Stimulated activated CD4-positive, alpha-beta T cell treated with anti-CD3 and anti-CD28 coated beads, Interleukin-15, amount 100 ng/mL, for 48 hours (primary cell): Measurements from ENCODE around the gene COQ10B.
"Not testable (repeated sequence)": the region's sequence is repeated elsewhere in the genome, so short reads cannot be mapped to it uniquely, and the experiment has no call there.

ENCODE experiments used
- DNase-seq, 2 donors: peaks; one replicate each; pipeline ENCODE4 v3.0.0-alpha.2; 2020; ENCODE audit warnings: low read depth in 2 of 2

The COQ10B gene

DNA sequence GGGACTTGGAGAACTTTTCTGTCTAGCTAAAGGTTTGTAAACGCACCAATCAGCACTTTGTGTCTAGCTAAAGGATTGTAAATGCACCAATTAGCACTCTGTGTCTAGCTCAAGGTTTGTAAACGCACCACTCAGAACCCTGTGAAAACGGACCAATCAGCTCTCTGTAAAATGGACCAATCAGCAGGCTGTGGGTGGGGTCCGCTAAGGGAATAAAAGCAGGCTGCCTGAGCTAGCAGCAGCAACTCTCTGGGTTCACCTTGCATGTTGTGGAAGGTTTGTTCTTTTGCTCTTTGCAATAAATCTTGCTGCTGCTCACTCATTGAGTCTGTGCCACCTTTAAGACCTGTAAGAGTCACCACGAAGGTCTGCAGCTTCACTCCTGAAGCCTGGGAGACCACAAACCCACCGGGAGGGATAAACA is 2.4 kb upstream of the COQ10B start:
- not testable (repeated sequence) for DNase-seq

GRCh38 chr2:197452754-197453122 is 614 bp upstream of the COQ10B start:
- no peak for DNase-seq

DNA sequence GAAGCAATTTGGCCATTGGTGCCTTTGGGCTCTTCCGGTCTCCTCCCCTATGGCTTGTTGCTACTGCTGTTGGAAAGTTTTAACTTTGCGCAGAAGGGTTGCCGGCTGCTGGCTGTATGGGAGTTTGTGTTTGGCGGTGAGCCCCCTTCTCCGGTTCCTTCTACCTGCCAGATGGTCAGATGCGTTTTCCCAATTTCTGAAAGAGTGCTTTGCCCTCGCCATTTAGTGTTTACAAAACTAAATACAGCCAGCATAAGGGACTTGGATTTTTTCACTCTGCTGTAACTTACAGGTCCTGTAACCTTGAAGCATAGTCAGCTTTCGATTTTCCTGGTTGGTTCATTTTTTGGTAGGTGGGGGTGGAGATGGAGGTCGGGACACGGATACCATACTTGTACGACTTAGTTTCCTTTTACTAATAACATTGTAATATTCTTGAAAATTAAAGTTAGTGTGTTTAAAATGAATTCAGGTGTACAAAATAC is 604 bp downstream of the COQ10B start:
- no peak for DNase-seq

DNA sequence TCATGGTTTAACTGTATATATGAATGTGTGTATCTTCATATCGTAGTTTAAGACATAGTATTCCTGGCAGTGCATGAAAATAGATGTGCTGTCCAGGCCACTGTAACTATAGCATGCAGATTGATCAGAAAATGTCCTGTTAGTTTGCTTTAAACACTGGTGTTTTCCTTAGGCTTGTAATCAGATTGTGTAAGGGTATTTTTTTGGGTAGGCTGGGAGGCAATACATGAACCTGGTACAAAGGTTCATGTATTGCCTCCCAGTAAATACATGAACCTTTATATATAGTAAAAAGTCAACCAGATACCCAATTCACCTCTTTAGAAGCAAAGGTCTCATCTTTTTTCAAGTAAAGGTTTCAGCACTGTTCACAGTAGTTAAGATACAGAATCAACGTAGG is 1.6 kb downstream of the COQ10B start:
- no peak for DNase-seq

DNA sequence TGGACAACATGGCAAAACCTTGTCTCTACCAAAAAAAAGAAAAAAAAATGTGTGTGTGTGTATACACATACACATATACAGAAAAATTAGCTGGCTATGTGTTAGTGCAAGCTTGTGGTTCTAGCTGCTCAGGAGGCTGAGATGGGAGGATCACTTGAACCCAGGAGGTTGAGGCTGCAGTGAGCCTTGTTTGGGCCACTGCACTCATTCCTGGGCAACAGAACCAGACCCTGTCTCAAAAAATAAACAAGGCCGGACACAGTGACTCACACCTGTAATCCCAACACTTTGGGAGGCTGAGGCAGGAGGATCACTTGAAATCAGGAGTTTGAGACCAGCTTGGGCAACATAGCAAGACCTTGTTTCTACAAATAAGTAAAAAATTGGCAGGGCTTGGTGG is 2.1 kb downstream of the COQ10B start:
- DNase-seq = no peak

DNA sequence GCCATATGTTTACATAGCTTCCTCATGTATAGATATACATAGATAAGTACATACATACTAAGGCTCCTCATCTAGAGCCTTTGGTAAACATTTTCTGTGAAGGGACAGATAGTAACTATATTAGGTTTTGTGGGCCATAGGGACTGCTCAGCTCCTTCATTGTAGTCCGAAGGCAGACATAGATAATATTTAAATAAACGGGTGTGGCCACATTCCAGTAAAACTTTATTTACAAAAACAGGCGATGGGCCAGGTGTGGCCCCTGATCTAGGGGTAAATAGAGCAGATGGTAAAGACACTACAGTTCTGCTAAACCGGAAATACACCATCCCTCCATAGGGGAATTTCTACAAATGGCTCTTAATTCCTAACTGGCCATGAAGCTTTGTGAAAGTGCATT is 7.3 kb downstream of the COQ10B start:
- DNase-seq = no peak

DNA sequence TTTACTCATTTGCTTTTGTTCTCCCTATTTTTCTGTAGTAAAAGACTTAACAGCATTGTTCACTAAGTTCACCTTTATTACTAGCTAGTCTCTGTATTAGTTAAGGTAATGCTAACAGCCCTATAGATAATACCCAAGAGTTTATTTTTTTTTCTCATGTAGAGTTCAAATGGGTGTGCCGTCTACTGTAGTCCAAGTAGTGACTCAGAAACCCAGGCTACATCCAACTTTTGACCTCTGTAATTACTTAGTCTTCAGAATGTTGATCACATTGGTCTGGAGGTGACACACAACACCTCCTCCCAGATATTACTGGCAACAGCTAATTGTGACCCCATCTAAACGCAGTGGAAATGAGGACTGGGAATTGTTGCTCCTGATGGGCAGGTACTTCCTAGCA is 7.7 kb downstream of the COQ10B start:
- DNase-seq = no peak

GRCh38 chr2:197464175-197464574 is 10.8 kb downstream of the COQ10B start:
- no peak for DNase-seq

GRCh38 chr2:197472166-197472565 is 18.8 kb downstream of the COQ10B start:
- DNase-seq = no peak

DNA sequence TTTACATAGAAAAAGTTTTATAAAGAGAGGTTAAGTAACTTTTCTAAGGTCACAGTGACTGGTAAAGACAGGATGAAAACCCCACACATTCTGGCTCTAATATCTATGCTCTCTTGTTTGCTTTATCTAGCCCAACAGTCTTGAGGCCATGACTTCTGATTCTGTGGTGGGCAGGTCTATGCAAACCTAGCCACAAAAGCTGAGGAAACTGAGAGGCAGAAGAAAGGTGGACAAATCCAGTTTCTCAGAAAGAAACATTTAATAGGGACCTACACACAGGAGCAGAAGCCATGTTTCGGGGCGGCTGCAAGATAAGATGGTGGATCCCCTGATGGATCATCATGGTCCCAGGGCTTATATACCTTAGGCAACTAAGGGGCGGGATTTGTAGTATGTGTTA is 24.4 kb downstream of the COQ10B start:
- DNase-seq = no peak

DNA sequence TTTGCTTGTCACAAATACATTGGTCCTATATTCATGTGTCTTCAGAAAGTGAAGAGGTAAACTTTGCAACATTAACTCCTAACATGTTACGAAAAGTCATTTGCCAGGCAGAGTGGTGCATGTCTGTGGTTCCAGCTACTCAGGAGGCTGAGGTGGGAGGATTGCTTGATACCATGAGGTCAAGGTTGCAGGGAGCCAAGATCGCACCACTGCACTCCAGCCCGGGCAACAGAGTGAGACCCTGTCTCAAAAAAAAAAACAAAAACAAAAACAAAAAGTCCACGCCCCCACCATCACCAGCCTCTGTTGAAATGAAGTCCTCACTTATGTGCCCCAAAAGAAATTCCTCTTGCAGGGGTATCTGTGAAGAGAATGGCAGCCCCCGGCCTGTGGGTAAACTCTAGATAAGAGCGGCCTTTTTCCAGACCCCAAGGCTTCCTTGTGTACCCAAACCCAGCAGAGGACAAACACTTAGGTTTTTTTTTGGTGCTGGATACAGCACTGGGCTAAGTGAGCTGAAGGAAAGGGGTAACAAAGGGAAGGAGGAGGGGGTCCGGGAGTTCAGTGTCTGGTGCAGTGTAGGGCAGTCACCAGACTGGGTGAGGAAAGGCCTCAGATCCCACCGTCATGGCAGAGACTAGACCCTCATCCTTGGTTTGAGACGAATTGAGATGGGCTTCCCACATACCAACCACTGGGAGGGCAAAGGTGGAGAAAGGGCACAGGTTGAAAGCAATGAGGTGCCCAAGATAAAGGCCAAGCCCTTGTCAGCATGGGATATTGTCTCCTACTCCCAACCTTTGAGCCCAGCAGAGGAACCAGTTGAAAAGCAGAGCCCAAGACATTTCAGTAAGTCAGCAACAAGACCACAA is 27.0 kb downstream of the COQ10B start:
- DNase-seq = no peak

- DNase-seq = not testable (repeated sequence)
These were observed 30.9 kb downstream of the COQ10B start for GRCh38 chr2:197484248-197484647.

DNA sequence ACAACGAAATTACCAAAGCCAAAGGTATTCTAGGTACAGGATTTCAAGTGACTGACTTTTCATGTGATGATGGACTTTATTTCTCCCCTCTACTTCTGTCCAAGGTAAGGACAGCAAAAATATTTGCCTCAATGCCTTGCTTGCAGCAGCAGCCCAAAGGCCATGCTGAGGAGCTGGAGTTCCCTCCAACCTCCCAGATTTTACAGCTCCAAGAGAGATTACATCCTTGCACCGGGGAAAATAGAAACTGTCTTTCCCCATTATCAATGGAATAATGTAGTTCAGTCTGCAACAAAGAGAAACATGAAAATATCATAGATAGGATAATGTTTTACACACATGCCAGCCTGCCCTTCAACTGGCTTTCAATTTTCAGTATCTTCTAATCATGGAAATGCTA is 32.8 kb downstream of the COQ10B start:
- no peak for DNase-seq

DNA sequence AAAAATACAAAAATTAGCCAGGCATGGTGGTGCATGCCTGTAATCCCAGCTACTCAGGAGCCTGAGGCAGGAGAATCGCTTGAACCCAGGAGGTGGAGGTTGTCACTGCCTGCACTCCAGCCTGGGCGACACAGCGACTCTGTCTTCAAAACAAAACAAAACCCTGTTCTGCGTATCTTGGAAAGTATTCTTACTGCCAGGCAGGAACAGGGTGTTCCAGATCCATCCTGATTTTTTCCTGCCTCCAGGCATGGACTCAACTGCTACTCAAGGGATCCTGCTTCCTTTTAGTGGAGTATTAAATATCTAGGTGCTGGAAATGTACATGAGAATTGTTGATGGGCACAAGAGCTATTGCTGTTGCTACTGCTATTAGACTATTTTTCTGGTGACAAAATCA is 34.0 kb downstream of the COQ10B start:
- DNase-seq = no peak

DNA sequence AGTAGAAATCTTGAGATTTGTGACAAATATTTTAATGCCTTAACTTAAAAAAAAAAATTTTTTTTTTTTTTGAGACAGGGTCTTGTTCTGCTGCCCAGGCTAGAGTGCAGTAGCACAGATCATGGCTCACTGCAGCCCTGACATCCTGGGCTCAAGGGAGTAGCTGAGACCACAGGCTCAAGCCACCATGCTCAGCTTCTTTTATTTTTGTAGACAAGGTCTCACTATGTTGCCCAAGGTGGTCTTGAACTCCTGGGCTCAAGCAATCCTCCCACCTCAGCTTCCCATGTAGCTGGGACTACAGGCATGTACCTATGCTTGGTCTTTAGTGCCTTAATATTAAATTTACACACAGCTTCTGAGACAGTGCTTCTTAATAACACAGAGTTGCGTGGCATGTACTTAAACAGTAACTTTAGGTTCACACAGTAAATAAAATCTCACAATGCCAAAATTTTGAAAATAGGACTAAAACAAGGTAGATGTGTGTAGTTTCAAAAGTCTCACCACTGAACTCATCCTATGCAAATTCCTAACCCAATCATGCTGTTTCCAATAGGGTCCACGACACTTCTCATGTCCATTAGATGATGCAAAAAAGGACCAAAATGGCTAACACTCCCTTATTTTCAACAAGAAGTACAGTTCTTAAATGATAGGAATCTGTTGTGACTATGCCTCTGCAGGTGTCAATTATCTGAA is 42.2 kb downstream of the COQ10B start:
- DNase-seq = no peak

GRCh38 chr2:197496695-197497094 is 43.3 kb downstream of the COQ10B start:
- DNase-seq = no peak

GRCh38 chr2:197497326-197497725 is 44.0 kb downstream of the COQ10B start:
- DNase-seq = no peak

- no peak for DNase-seq
These were observed 45.0 kb downstream of the COQ10B start for GRCh38 chr2:197498235-197498936.

- peak in 1 of 2 donors; percentile 29 for DNase-seq
These were observed 45.7 kb downstream of the COQ10B start for GRCh38 chr2:197498937-197499593.

DNA sequence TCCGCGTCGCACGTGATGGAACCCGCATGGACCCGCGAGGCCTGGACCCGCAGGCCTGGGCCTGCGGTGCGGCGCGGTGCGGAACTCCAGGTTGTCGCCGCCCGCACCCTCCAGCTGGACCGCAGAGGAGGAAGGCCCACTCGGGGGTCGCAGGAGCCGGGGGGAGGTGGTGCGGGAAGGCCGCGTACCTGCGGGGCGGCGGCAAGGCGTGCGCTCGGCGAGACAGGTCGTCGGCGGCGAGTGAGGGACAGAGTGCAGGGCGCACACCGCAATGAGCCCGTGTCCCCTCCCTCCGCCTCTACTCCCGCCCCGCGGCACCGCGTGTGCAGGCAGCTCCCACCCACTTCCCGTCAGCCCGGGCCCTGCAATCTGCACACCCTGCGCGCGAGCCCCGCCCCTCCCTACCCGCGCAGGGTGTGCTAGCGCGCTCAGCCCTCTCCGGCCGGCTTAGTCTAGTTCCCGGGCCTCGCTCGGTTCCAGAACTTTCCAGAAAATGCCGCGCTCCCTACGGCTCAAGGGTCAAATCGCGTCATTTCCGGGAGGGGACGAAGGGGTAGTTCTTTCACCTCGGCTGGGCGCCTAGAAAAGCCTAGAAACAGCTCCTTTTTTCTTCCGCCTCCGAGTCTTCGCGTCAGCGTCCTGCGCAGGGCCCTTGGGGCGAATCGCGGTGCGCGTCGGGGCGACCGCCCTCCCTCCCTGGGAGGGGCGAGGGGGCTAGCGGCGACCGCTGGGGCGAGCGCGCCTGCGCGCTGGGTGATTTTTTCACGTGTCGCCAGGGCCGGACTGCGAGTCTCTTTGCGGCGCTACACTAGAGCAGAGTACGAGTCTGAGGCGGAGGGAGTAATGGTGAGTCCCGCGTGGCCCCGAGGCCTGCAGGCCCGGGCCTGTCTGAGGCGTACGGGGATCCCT is 46.5 kb downstream of the COQ10B start, which contains the start of the genes HSPD1 and HSPE1:
Gene HSPD1 (minus strand): TSS at position 247 of the 909 bp plus-strand sequence. CDS start 992 bp downstream, outside the sequence.
Gene HSPE1 (plus strand): TSS at position 786 of the 909 bp plus-strand sequence. CDS start 58 bp downstream, at position 844.
- DNase-seq = peak; percentile 97 to 98
